Ishikawa (cell line): ENCODE results near the gene CTSW.

Experiments used
- CEBPB ChIP-seq: IDR thresholded peaks from 2 replicates; pipeline ENCODE4 v1.6.1; 2012
- CREB1 ChIP-seq: IDR thresholded peaks from 2 replicates; pipeline ENCODE4 v1.6.1; 2012; ENCODE audit warnings: low read depth
- EP300 ChIP-seq: IDR thresholded peaks from 2 replicates; pipeline ENCODE4 v1.6.1; 2012; ENCODE audit warnings: borderline replicate concordance
- FOXM1 ChIP-seq: IDR thresholded peaks from 2 replicates; pipeline ENCODE4 v1.6.1; 2012; ENCODE audit warnings: low read depth, borderline replicate concordance
- MAX ChIP-seq: IDR thresholded peaks from 2 replicates; pipeline ENCODE4 v1.6.1; 2012
- NFIC ChIP-seq: IDR thresholded peaks from 2 replicates; pipeline ENCODE4 v1.6.1; 2012
- RAD21 ChIP-seq: IDR thresholded peaks from 2 replicates; pipeline ENCODE4 v1.6.1; 2012; ENCODE audit warnings: low read depth
- TAF1 ChIP-seq: IDR thresholded peaks from 2 replicates; pipeline ENCODE4 v1.6.1; 2012; ENCODE audit warnings: low read depth, mild to moderate bottlenecking
- TCF12 ChIP-seq: IDR thresholded peaks from 2 replicates; pipeline ENCODE4 v1.6.1; 2012; ENCODE audit warnings: low read depth
- TF ChIP-seq, protein P1 (sequence below): IDR thresholded peaks from 2 replicates; pipeline ENCODE4 v1.6.1; 2012; ENCODE audit warnings: low read depth, mild to moderate bottlenecking

DNA sequence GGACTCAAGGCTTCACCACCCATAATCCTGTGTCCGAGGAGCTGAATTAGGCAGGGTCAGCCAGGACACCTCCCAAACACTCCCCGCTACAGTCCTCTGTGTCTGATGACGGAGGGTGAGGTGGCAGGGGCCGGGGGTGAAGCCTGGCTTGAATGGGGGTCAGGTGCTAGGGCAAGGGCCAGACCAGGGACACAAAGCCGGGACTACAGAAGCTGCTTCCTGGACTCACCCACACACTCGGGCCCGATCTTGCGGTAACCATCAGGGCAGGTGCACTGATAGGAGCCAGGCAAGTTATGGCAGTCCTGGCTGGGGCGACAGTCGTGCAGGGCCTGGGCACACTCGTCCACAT, 9.4 kb upstream of the CTSW start:
- TF ChIP-seq FOXM1 (no peak), NFIC (no peak), TAF1 (no peak), RAD21 (no peak), TCF12 (no peak), CREB1 (no peak), MAX (no peak), EP300 (no peak), CEBPB (no peak)
- TF ChIP-seq, protein P1, sequence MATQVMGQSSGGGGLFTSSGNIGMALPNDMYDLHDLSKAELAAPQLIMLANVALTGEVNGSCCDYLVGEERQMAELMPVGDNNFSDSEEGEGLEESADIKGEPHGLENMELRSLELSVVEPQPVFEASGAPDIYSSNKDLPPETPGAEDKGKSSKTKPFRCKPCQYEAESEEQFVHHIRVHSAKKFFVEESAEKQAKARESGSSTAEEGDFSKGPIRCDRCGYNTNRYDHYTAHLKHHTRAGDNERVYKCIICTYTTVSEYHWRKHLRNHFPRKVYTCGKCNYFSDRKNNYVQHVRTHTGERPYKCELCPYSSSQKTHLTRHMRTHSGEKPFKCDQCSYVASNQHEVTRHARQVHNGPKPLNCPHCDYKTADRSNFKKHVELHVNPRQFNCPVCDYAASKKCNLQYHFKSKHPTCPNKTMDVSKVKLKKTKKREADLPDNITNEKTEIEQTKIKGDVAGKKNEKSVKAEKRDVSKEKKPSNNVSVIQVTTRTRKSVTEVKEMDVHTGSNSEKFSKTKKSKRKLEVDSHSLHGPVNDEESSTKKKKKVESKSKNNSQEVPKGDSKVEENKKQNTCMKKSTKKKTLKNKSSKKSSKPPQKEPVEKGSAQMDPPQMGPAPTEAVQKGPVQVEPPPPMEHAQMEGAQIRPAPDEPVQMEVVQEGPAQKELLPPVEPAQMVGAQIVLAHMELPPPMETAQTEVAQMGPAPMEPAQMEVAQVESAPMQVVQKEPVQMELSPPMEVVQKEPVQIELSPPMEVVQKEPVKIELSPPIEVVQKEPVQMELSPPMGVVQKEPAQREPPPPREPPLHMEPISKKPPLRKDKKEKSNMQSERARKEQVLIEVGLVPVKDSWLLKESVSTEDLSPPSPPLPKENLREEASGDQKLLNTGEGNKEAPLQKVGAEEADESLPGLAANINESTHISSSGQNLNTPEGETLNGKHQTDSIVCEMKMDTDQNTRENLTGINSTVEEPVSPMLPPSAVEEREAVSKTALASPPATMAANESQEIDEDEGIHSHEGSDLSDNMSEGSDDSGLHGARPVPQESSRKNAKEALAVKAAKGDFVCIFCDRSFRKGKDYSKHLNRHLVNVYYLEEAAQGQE, result no peak
